Forelimb muscle (tissue), 1 donor: ENCODE data around the gene RAC3. TPM values are rescaled to one million over a fixed set of nuclear protein-coding genes. Genes with fewer than 3 reads are reported as not detected.

Experiments used
- DNase-seq: peaks from one replicate; pipeline ENCODE4 v3.0.0-alpha.2; 2013; ENCODE audit warnings: low read depth
- polyA plus RNA-seq: library from polyadenylated mRNA; unstranded; fragments of 120-200 nt; gene quantifications from one replicate; pipeline ENCODE4 v1.2.1, GENCODE V29; 2013; ENCODE audit not compliant: insufficient read length

The RAC3 gene
- polyA plus RNA-seq, 1 donor: 6.0 TPM

DNA sequence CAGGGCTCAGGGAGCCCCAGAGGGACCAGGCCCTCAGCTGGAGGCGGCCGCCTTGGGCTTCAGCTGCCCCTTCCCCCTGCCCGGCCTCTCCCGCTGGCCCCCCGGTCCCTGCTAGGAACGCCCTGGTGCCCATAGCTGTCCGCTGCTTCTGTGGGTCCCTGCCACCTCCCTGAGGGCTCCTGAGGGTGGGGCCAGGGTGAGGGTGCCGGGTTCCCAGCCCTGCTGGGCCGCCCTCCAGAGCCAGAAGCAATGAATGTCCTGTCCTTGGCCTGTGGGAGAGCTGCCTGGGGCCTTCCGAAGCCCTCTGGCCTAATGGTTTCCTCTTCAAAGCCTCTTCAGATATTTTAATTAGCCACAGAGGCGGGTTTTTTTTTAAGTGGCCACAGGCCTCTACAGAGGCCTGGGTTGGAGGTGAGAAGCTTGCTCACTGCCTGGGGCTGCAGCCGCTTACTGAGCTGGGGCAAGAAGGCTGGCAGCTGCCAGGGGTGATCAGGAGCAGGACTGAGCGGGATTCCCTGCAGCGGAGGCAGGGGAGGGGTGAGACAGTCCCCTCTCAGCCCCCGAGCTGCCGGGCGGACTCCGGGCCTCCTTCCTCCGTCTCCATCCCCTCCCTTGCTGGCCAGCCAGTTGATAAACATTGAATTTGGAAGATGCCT is 18.7 kb upstream of the RAC3 start:
- DNase-seq: no peak

DNA sequence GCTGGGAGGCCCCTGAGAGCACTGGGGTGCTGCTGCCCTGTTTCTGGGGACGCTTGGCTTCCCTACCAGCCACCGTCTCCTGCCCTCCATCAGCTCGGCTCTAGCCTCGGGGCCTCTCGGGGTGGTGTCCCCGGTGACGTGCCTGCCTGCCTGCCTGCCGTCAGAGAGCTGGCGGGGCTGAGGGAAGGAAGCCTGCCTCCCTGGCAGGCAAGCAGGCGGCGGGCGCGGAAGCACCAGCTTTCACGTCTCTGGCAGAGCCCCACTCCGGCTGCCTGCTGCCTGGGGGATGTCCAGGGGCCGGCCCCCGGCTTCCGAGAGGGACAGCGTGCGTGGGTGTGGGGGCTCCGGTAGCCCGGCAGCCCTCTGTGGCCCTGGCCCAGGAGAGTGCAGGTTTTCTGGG is 18.1 kb upstream of the RAC3 start:
- no peak for DNase-seq

DNA sequence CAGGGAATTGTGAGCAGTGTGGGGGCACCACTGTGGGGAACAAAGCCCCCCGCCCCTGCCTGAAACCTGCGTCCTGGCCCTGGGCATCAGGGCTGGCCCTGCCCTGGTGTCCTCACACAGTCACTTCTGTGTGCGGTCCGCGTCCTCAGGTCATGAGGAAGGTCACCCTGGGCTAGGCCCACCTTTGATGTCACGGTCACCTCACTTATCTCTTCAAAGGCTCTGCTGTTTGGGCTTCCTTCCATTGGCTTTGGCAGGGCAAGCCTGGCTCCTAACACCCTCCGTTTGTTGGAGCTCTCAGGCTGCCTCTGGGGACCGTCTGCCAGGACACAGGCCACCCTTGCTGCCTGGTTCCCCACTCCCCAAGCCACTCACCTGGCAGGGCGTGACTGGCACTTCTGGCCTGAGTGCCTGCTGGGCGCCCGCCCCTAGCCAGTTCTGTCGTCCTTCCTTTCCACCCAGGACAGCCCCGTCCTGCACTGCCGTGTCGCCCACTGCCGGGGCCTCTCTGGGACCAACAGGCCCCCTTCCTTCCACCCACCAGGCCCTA is 17.6 kb upstream of the RAC3 start:
- DNase-seq: no peak

DNA sequence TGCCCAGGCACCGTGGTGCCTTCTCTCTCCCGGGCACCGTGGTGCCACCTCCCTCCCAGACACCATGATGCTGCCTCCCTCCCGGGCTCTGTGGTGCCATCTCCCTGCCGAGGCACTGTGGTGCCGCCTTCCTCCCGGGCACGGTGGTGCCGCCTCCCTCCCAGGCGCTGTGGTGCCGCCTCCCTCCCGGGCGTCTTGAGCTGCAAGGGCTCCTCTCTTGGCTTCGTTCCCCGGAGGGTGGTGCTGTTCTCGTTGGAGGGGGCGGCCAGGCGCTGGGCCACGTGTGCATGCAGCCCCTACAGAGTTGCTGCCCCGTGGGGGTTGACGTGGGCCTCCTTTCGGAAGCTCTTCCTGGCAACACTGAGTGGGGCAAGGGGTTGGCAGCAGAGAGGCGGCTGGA is 17.0 kb upstream of the RAC3 start:
- no peak for DNase-seq

DNA sequence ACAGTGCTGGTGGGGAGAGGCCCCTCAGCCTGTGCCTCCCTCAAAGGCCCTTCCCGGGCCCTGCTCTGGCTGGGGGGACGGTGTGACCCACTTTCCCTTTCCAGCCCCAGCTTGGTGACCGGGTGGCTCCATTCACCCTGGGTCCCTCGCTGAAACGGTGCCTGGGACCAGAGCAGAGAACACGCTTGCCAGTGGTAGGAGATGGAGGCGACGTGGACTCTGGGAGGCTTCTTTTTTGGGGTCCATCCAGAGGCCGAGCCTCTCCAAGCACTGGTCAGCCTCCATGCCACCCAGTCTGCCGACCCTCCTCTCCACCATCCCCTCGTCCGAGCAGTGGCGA is 16.5 kb upstream of the RAC3 start:
- DNase-seq: no peak

DNA sequence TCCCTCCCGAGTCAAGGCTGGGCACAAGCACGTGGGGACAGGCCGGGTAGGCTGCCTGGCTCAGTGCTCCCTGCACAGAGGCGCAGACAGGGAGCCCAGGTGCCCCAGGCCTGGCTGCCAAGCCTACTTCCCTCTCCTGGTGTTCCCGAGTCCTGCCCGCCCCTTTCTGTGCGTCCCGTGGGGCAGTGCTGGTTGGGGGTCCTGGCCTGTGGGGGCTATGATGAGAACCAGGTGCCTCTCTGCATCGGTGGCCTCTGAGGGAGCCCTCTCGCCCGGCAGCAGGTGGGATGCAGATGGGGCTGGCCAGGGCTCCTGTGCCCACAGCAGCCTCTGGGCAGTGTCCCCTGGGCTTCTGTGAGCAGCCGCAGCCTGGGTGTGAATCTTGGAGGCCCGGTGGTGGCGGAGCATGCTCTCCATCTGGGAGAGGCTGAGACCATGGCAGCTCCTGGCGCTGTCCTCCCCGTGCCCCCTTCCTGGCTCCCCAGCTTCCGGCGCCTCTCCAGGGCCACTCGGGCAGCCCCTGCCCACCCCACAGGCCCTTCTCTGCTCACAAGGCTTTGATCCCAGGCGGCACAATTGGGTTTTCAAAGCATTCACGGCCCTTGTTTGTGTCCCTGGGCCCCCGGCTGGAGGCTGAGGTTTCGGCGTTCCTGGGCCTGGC is 16.0 kb upstream of the RAC3 start:
- DNase-seq: no peak

DNA sequence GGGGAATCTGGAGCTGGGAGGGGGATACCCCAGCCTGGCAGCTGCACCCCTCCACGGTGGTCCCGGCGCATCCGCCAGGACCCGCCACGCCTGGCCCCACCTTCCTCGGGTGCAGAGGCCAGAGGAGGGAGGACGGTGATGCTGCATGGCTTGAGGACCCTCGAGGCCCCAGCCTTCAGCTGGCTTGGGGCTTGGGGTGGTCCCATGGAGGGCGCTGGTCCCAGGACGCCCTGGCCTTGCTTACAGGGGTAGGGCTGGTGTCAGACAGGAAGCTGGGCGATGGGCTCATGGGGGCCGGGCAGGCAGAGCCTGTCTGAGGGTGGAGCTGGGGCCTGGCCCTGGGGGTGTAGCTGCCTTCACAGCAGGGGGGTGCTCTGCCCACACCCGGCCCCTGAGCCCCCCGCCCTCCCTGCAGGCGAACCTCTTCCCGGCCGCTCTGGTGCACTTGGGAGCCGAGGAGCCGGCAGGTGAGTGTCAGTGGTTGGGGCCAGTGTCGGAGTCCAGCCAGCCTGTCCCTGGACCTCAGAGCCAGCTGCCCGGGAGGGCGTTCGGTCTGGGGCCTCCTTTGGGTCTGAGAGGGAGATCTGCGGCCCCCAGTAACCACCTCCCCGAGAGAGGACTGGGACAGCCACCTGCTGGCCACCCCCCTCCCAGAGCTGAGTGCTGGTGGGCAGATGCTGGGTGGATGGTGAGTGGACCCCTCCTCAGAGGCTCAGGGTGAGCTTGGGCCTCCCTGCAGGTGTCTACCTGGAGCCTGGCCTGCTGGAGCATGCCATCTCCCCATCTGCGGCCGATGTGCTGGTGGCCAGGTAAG is 15.2 kb upstream of the RAC3 start:
- DNase-seq: no peak

DNA sequence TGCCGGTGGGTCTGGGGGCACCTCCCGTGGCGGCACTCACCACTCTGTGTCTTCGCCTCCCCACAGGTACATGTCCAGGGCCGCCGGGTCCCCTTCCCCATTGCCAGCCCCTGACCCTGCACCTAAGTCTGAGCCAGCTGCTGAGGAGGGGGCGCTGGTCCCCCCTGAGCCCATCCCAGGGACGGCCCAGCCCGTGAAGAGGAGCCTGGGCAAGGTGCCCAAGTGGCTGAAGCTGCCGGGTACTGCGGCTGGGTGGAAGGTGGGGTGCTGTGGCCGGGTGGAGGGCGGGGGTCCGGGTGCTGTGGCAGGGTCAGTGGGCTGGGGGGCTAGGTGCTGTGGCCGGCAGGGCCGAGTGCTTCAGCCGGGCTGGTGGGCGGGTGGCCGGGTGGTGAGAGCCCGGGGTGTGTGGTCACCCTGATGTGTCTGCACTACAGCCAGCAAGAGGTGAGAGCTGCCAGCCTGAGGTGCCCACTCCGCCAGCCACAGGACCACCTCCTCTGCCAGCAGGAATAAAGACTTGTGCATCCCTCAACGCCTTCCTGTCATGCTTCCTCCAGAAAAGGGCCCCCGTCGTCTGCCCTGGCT is 14.5 kb upstream of the RAC3 start:
- DNase-seq: no peak

DNA sequence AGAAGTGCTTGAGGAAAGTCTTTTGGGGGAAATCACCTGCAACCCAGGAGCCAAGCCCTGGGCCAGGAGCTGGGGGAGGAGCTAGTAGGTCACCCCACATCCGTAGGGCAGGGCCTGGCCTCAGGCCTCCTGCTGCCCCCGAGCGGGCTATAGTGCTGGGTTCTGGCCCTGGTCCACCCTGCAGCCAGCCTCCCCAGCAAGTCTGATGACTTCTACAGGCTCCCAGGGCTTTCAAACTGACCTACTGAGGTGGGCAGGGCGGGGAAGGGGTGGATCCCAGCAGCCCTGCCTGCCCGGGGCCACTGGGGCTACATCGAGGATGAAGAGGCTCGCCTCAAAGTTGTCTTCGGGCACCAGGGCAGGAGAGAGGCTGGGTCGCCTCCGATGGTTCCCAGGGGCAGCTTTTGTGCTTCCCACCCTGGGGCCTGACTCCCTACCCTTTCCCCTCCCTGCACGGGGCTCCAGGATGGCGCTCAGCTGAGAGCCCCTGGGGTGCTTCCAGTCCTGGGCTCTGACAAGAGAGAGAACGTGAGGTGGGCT is 13.8 kb upstream of the RAC3 start:
- DNase-seq: no peak

DNA sequence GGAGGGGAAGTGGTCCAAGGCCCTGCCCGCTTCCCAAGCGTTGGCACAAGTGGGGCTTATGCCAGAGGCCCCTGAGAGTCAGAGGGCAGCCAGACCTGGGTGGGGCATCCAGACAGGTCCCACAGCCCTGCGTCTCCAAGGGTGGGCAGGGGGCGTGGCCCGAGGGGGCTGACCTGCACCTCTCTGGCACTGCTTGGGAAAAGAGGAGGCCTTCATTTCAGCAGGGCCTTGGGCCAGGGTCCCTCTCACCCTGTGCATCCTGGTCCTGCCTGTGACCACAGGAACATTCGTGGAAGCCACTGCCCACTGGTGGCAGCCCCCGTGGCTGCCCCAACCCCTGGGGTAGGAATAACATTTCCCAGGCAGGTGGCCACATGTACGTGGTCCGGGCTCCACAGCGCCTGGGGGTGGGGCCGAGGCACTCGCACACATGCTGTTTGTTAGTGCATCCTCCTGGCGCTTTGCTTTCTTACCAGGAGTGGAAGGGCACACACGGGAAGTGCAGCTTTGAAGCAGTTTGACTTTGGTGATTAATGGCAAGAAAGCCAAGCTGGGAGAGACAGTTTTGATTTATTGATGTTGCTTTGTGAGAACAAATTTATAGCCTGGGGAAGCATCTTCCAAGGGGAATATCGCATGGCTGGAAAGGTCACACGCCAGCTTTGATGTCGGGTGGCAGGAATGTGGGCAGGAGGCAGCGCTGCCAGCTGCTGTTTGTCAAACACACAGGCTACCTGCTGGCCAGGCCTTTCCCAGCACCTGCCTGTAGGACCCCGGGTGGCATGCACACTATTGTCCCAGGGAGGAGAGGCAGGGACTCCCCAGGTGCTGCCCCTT is 13.1 kb upstream of the RAC3 start:
- no peak for DNase-seq

DNA sequence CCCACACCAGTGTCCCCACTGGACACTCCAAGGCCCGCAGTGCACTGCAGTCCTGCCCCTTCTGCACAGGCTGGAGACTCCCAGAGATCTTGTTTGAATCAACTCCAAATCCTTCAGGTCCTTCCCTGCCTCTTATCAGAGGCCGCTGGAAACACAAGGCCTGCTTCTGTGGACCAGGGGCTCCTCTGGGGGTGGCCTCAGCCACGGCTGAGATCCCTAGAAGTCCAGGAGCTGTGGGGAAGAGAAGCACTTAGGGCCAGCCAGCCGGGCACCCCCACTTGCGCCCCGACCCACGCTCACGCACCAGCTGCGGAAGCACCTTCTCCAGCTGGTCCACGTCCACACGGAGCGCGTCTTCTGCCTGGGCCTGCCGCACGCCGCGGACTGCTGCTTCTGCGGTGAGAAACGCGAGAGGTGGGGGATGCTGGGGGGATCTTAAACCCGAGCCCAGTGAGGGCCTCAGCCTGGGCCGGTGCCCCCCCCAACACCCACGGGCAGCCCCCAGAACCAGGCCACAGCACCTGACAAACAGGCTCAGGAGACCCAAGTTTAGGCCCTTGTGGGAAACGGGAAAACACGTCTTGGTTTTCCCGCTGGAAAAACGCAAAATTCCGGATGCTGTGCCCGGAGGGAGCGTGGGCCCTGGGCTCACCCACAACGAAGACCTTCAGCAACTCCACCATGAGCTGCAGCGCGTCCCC is 12.3 kb upstream of the RAC3 start:
- no peak for DNase-seq

DNA sequence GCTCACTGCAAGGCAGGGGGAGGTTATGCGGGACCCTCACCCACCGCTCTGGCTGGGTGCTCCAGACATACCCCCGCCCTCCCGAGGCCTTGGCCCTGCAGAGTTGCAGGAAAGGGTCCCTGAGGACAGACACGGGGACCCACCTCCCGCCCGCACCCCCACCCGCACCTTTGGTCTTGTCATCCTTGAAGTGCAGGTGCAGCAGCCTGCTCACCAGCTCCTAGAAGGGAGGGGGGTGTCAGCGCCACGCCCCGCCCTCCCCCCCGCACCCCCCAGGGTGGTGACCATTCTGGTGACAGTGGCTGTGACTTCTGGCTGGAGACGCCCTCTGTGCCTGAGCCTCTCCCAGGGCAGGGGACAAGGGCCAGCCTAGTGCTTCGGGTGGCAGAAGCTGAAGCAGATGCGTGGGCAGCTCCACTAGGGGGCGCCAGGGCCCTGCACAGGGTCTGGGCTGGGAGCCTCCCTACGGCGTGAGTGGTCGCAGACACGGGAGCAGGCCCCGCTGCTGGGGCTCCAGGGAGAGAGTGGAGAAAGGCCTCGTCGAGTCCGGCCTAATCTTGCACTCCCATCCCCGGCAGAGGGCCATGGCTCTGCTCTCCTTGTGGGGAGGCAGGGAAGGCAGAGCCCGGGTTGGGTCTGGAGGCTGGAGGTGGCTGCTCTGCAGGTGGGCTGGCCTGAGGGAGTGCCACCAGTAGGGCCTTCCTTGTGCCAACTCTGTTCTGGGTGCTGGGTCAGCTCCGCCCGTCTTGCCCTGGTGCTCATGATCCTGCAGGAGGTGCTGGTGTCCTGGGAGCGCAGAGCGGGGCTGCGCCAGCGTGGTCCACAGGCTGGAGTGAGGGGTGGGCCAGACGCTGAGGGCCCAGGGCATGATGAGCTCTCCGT is 11.5 kb upstream of the RAC3 start:
- no peak for DNase-seq

DNA sequence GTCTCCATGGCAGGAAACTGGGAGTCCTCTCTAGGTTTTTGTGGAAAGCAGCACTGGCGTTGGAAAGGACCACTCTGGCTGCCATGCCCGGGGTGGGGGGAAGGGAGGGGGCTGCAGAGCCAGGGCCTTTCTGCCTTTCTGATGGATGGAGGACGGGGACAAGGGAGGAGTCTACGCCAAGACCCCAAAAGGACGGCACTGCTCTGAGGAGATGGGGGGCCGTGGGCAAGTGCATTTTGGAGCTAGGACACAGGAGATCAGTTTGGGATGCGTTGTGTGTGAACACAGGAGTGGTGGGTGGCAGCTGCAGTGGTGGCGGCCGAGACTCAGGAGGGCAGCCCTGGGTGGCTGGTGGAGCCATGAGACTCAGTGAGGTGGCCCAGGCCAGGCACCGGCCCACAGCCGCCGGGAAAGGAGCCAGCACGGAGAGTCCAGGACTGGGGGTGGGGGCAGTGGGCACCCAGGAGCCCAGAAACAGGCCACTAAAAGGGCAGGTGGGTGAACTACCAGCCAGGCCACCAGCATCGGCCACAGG is 10.8 kb upstream of the RAC3 start:
- DNase-seq: no peak

DNA sequence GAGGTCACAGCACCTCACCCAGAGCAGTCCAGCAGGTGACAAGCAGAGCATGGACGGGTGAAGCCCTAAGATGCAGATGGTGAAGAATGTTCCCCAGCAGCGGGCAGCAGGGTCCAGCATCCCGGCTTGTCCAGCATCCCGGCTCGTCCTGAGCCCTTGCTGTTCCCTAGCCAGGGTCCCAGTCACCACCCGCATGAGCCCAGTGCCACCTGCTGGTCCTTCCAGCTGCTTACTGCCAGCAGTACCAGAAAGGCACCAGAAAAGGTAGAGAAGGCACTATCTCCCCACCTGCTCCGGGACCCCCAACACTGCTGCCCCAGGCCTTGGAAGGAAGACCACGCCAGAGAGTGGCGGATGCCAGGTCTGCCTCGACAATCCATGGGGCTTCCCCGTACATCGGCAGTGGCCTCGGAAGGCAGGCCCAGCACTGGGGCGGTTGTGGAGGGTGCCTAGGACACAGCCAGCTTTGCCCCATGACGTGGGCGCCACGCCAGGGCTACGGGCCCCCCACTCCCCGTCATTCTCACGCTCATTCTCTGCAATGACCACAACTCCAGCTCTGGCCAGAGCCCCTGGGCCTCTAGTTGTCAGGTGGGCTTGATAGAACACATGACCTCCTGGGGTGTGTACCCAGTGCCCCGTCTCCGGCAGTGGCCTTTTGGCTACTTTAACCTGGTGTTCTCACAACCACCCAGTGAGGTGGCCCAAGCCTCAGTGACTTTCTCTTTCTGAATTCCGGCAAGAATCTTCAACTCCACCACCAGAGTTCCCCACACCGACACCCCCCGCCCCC is 10.2 kb upstream of the RAC3 start:
- DNase-seq: no peak

DNA sequence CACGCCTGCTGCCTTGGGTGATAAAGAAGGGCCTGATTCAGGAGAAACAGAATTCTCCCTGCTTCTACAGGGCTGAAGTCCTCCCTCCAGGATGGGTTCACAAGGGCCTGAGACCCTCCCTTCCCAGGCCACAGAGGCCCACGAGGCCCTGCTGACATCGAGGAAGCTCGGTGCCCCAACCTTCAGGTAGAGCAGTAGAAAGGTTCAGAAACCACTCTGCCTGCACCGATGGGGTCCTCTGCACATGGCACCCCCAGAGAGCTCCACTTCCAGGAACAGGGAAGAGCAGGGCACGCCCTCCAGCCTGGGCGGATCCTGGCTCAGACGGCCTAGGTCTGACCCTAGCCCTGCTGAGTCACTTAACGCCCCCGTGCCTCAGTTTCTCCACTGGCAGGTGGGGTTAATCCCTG is 9.6 kb upstream of the RAC3 start:
- no peak for DNase-seq

DNA sequence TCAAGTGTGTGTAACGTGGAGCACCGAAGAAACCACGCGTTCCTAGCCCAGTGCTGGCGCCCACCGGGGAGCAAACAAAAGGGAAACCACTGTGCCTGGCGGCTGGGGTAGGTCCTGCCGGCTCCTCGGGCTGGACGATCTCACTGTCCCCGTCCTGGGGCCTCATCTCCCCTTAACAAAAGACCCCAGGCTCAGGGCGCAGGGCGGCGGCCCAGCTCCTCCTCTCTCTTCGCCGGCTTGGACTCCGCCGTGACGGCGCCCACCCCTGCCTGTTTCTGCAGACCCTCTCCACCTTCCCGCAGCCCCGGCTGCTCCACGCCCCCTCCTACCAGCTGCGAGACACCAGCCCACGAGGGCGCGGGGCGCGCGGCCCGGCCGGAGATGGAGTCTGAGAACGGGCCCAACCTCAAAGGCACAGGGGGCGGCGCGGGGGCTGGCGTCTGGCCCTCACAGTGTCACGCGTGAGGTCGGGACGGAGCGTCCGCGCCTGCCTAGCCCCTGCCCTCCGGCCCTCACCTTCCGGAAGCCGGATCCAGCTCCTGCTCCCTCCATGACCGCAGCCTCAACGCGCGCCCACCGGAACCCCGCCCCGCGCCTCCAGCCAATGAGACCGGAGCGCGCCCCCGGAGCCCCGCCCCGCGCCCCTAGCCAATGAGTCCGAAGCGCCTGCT is 9.0 kb upstream of the RAC3 start, which contains the start of gene CENPX:
Gene CENPX (minus strand): TSS at position 569 of the 671 bp plus-strand sequence. CDS start 17 bp downstream, at position 552.
- no peak for DNase-seq

DNA sequence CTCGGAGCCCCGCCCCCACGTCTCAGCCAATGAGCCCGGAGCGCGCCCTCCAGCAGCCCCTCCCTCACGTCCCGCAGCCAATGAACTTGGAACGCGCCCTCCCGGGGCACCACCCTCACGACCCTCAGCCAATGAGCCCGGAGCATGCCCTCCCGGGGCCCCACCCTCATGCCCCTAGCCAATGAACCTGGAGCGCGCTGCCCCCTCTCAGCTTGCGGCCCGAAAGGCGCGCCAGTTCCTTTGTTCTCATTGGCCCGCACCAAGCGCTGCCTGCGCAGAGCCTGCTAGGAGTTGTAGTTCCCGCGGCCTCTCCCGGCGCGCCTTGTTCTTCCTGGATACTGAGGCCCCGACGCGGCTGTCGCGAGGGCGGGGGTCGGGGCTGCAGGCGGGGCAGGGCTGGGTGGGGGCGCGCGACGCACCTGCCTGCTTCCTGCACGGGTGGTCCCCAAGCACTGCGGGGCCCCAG is 8.5 kb upstream of the RAC3 start, which contains the start of gene LRRC45:
Gene LRRC45 (plus strand): TSS at position 325 of the 466 bp plus-strand sequence. CDS start 339 bp downstream, outside the sequence.
- peak; percentile 95 for DNase-seq
